MM.1S (cell line): Measurements from ENCODE around the gene MOAP1.
"Not testable (repeated sequence)": the region's sequence is repeated elsewhere in the genome, so short reads cannot be mapped to it uniquely, and the experiment has no call there.

Source experiments
- DNase-seq: peaks from one replicate; pipeline ENCODE4 v3.0.0-alpha.2; 2015
- H2AFZ ChIP-seq: fragments of 300-600 bp; sonication (generic); 2 replicates; pipeline ENCODE4 v1.6.0; 2016; ENCODE audit warnings: antibody characterized with exemption, low read length
- H3F3A ChIP-seq: fragments of 300-600 bp; sonication (generic); 2 replicates; pipeline ENCODE4 v1.6.1; 2016; ENCODE audit warnings: mild to moderate bottlenecking, antibody characterized with exemption, low read length, moderate library complexity, mixed read lengths; ENCODE audit not compliant: insufficient read depth
- H3K27ac ChIP-seq: fragments of 300-600 bp; sonication (generic); 2 replicates; pipeline ENCODE4 v1.5.1; 2016; ENCODE audit warnings: mild to moderate bottlenecking, low read length
- H3K27me3 ChIP-seq: fragments of 300-600 bp; sonication (generic); replicated peaks from 2 replicates; pipeline ENCODE4 v1.6.0; 2016; ENCODE audit warnings: low read length; ENCODE audit not compliant: insufficient read depth
- H3K36me3 ChIP-seq: fragments of 300-600 bp; sonication (generic); replicated peaks from 2 replicates; pipeline ENCODE4 v1.6.1; 2016; ENCODE audit warnings: mild to moderate bottlenecking, low read length, mixed read lengths; ENCODE audit not compliant: insufficient read depth
- H3K4me1 ChIP-seq: fragments of 300-600 bp; sonication (generic); 2 replicates; pipeline ENCODE4 v1.6.1; 2016; ENCODE audit warnings: low read length, mixed read lengths
- H3K4me2 ChIP-seq: fragments of 300-600 bp; sonication (generic); 2 replicates; pipeline ENCODE4 v1.6.0; 2016; ENCODE audit warnings: low read depth, low read length
- H3K4me3 ChIP-seq: fragments of 300-600 bp; sonication (generic); 2 replicates; pipeline ENCODE4 v1.5.1; 2016; ENCODE audit warnings: low read length, mixed read lengths
- H3K79me2 ChIP-seq: fragments of 300-600 bp; sonication (generic); 2 replicates; pipeline ENCODE4 v1.6.1; 2016; ENCODE audit warnings: mixed run types, low read length, mixed read lengths
- H3K9ac ChIP-seq: fragments of 300-600 bp; sonication (generic); 2 replicates; pipeline ENCODE4 v1.6.1; 2016; ENCODE audit warnings: low read length, mixed read lengths
- H3K9me2 ChIP-seq: fragments of 300-600 bp; sonication (generic); replicated peaks from 2 replicates; pipeline ENCODE4 v1.6.1; 2016; ENCODE audit warnings: mild to moderate bottlenecking, low read length, mixed read lengths; ENCODE audit not compliant: insufficient read depth
- H3K9me3 ChIP-seq: fragments of 300-600 bp; sonication (generic); replicated peaks from 2 replicates; pipeline ENCODE4 v1.6.1; 2016; ENCODE audit warnings: mild to moderate bottlenecking, low read length, mixed read lengths; ENCODE audit not compliant: insufficient read depth
- H4K20me1 ChIP-seq: fragments of 300-600 bp; sonication (generic); 2 replicates; pipeline ENCODE4 v1.6.1; 2016; ENCODE audit warnings: mild to moderate bottlenecking, low read length, moderate library complexity, mixed read lengths; ENCODE audit not compliant: insufficient read depth
- CTCF ChIP-seq: fragments of 300-600 bp; sonication (generic); IDR thresholded peaks from 2 replicates; pipeline ENCODE4 v1.5.1; 2016; ENCODE audit warnings: antibody characterized with exemption, low read length, mixed read lengths
- EZH2 ChIP-seq: fragments of 300-600 bp; sonication (generic); optimal IDR thresholded peaks from 2 replicates; pipeline ENCODE3; 2017; ENCODE audit warnings: low read depth, mild to moderate bottlenecking, antibody characterized with exemption, low read length, mixed read lengths
- EZH2phosphoT487 ChIP-seq: fragments of 300-600 bp; sonication (generic); IDR thresholded peaks from 2 replicates; pipeline ENCODE4 v1.6.1; 2018; ENCODE audit warnings: antibody characterized with exemption, low read length

Gene MOAP1

GRCh38 chr14:93142854-93143652 lies 41.6 kb downstream of the MOAP1 start:
- Histone ChIP-seq H3K4me3 (no peak overlapping the region), H3K79me2 (no peaks in the 10 kb centered on the region), H3K9ac (no peak overlapping the region), H2AFZ (no peak overlapping the region), H4K20me1 (no peaks in the 10 kb centered on the region), H3K4me2 (no peak overlapping the region), H3K9me2 (no peaks in the 10 kb centered on the region), H3K4me1 (no peaks in the 10 kb centered on the region), H3K27me3 (no peaks in the 10 kb centered on the region), H3F3A (no peaks in the 10 kb centered on the region), H3K36me3 (no peaks in the 10 kb centered on the region), H3K27ac (no peak overlapping the region), H3K9me3 (no peaks in the 10 kb centered on the region)
- TF ChIP-seq EZH2 (no peak), CTCF (no peak), EZH2phosphoT487 (no peak)
- DNase-seq = no peak

- no peaks in the 10 kb centered on the region for H3K36me3 ChIP-seq
- no peaks in the 10 kb centered on the region for H3K4me1 ChIP-seq
- DNase-seq = no peak
- no peaks in the 10 kb centered on the region for H3F3A ChIP-seq
- H2AFZ ChIP-seq = no peak overlapping the region
- H3K79me2 ChIP-seq = no peaks in the 10 kb centered on the region
- H4K20me1 ChIP-seq = no peaks in the 10 kb centered on the region
- no peak overlapping the region for H3K4me3 ChIP-seq
- no peaks in the 10 kb centered on the region for H3K9me3 ChIP-seq
- H3K4me2 ChIP-seq = no peak overlapping the region
- TF ChIP-seq EZH2phosphoT487 = no peak
- no peak for TF ChIP-seq CTCF
- TF ChIP-seq EZH2 = no peak
- H3K27me3 ChIP-seq = no peaks in the 10 kb centered on the region
- H3K27ac ChIP-seq = no peak overlapping the region
- H3K9me2 ChIP-seq = no peaks in the 10 kb centered on the region
- no peak overlapping the region for H3K9ac ChIP-seq
Measured at GRCh38 chr14:93137864-93138263, 46.8 kb downstream of the MOAP1 start.

GRCh38 chr14:93136508-93136907 lies 48.2 kb downstream of the MOAP1 start:
- H3K4me3 ChIP-seq, H3K36me3 ChIP-seq, H3K9me2 ChIP-seq, H3K4me1 ChIP-seq, H3K4me2 ChIP-seq, H3K27me3 ChIP-seq, H4K20me1 ChIP-seq, H3F3A ChIP-seq, DNase-seq, H3K9ac ChIP-seq, H2AFZ ChIP-seq, H3K79me2 ChIP-seq, H3K9me3 ChIP-seq, H3K27ac ChIP-seq: not testable (repeated sequence)

- H3K36me3 ChIP-seq = no peaks in the 10 kb centered on the region
- TF ChIP-seq EZH2 = no peak
- no peak for TF ChIP-seq CTCF
- TF ChIP-seq EZH2phosphoT487 = no peak
- H3K27ac ChIP-seq = no peak overlapping the region
- H3K79me2 ChIP-seq = no peaks in the 10 kb centered on the region
- no peaks in the 10 kb centered on the region for H4K20me1 ChIP-seq
- H3K9me2 ChIP-seq = no peaks in the 10 kb centered on the region
- H3K27me3 ChIP-seq = no peaks in the 10 kb centered on the region
- H3K4me2 ChIP-seq = no peak overlapping the region
- H3K4me1 ChIP-seq = no peaks in the 10 kb centered on the region
- no peaks in the 10 kb centered on the region for H3K9me3 ChIP-seq
- H3K4me3 ChIP-seq = no peak overlapping the region
- no peak overlapping the region for H2AFZ ChIP-seq
- no peak for DNase-seq
- no peaks in the 10 kb centered on the region for H3F3A ChIP-seq
- no peak overlapping the region for H3K9ac ChIP-seq
Measured at GRCh38 chr14:93136009-93136408, 48.7 kb downstream of the MOAP1 start.
